ENCODE data around the gene FEN1. TPM values are rescaled to one million over a fixed set of nuclear protein-coding genes. Genes with fewer than 3 reads are reported as not detected.

FEN1 gene
- total and polyA plus RNA-seq, 2 of the 13 experiments (the other 11 are each of a cell fraction or from before 2014, with no cell fraction given) = 12.4 to 102 TPM

DNA sequence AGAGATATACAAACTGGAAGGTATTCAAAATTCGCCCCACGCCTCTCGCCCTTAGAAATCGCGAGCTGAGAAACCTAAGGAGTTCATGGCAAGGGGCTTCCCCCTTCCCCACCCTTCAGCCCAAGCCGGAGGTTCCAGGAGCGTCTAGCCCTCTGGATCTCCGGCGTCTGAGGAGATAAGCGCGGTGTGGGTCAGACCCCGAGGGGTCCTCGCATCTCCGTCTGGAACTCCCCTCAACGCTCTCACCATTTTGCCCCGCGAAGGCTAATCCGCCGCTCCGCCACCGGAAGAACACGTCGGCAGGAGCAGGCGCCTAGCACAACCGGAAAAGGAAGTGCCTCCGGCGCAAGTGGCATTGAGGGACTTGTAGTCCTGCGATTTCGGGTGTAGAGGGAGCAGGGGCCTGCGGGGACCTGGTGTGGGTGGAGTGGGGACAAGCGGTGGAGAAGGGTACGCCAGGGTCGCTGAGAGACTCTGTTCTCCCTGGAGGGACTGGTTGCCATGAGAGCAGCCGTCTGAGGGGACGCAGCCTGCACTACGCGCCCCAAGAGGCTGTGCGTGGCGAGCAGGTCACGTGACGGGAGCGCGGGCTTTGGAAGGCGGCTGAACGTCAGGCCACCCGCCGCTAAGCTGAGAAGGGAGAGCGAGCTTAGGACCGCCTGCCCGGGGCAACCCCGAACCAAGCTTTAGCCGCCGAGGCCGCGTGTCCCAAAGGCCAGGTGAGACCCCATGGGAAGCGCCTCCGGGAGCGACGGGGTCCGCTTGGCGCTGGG lies at the start of gene FEN1, which contains the start of gene TMEM258 (continued):
- TF ChIP-seq, protein P1, sequence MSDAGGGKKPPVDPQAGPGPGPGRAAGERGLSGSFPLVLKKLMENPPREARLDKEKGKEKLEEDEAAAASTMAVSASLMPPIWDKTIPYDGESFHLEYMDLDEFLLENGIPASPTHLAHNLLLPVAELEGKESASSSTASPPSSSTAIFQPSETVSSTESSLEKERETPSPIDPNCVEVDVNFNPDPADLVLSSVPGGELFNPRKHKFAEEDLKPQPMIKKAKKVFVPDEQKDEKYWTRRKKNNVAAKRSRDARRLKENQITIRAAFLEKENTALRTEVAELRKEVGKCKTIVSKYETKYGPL (CRISPR knock-in tag; IDR thresholded peaks at IDR 0.05) = no peak
- TF ChIP-seq ZBTB38 (CRISPR knock-in tag; IDR thresholded peaks at IDR 0.05) = peak; percentile 79
- 0 out of 2 replicates have a peak, but pooled peaks have one; percentile 44 for TF ChIP-seq ZBTB42 (CRISPR knock-in tag; IDR thresholded peaks at IDR 0.05)
- no peak for TF ChIP-seq ATRX (CRISPR knock-in tag; IDR thresholded peaks at IDR 0.05; ENCODE audit: borderline replicate concordance)
- TF ChIP-seq HDAC2 (CRISPR knock-in tag; IDR thresholded peaks at IDR 0.05) = peak; percentile 82
- TF ChIP-seq, protein P2, sequence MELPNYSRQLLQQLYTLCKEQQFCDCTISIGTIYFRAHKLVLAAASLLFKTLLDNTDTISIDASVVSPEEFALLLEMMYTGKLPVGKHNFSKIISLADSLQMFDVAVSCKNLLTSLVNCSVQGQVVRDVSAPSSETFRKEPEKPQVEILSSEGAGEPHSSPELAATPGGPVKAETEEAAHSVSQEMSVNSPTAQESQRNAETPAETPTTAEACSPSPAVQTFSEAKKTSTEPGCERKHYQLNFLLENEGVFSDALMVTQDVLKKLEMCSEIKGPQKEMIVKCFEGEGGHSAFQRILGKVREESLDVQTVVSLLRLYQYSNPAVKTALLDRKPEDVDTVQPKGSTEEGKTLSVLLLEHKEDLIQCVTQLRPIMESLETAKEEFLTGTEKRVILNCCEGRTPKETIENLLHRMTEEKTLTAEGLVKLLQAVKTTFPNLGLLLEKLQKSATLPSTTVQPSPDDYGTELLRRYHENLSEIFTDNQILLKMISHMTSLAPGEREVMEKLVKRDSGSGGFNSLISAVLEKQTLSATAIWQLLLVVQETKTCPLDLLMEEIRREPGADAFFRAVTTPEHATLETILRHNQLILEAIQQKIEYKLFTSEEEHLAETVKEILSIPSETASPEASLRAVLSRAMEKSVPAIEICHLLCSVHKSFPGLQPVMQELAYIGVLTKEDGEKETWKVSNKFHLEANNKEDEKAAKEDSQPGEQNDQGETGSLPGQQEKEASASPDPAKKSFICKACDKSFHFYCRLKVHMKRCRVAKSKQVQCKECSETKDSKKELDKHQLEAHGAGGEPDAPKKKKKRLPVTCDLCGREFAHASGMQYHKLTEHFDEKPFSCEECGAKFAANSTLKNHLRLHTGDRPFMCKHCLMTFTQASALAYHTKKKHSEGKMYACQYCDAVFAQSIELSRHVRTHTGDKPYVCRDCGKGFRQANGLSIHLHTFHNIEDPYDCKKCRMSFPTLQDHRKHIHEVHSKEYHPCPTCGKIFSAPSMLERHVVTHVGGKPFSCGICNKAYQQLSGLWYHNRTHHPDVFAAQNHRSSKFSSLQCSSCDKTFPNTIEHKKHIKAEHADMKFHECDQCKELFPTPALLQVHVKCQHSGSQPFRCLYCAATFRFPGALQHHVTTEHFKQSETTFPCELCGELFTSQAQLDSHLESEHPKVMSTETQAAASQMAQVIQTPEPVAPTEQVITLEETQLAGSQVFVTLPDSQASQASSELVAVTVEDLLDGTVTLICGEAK (IDR thresholded peaks at IDR 0.05) = peak; percentile 91
- TF ChIP-seq, protein P2 (CRISPR knock-in tag; IDR thresholded peaks at IDR 0.05) = peak; percentile 61; the same call in 1 of the 2 replicates
- no peak; the same call in 1 of the 2 replicates for TF ChIP-seq SATB2 (CRISPR knock-in tag; IDR thresholded peaks at IDR 0.05)
- TF ChIP-seq MZF1 (CRISPR knock-in tag; IDR thresholded peaks at IDR 0.05; ENCODE audit: borderline replicate concordance) = no peak
- TF ChIP-seq, protein P3, sequence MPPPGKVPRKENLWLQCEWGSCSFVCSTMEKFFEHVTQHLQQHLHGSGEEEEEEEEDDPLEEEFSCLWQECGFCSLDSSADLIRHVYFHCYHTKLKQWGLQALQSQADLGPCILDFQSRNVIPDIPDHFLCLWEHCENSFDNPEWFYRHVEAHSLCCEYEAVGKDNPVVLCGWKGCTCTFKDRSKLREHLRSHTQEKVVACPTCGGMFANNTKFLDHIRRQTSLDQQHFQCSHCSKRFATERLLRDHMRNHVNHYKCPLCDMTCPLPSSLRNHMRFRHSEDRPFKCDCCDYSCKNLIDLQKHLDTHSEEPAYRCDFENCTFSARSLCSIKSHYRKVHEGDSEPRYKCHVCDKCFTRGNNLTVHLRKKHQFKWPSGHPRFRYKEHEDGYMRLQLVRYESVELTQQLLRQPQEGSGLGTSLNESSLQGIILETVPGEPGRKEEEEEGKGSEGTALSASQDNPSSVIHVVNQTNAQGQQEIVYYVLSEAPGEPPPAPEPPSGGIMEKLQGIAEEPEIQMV (CRISPR knock-in tag; IDR thresholded peaks at IDR 0.05; ENCODE audit: low read depth) = peak; percentile 39
- no peak; the same call in 1 of the 2 replicates for TF ChIP-seq NR2F2 (IDR thresholded peaks at IDR 0.05; ENCODE audit: borderline replicate concordance, low read depth)
- peak; percentile 93 for TF ChIP-seq ZNF501 (CRISPR knock-in tag; IDR thresholded peaks at IDR 0.05)
- TF ChIP-seq RAD51 (IDR thresholded peaks at IDR 0.05; ENCODE audit: borderline replicate concordance) = peak; percentile 98
- peak; percentile 91; the same call in 1 of the 2 replicates for TF ChIP-seq CC2D1A (CRISPR knock-in tag; IDR thresholded peaks at IDR 0.05)
- TF ChIP-seq MATR3 (CRISPR knock-in tag; IDR thresholded peaks at IDR 0.05) = no peak
- TF ChIP-seq SAFB2 (CRISPR knock-in tag; IDR thresholded peaks at IDR 0.05; ENCODE audit: borderline replicate concordance, low read depth) = peak; percentile 91; the same call in 1 of the 2 replicates
- TF ChIP-seq ZNF335 (CRISPR knock-in tag; IDR thresholded peaks at IDR 0.05) = peak; percentile 89
- TF ChIP-seq, protein P4, sequence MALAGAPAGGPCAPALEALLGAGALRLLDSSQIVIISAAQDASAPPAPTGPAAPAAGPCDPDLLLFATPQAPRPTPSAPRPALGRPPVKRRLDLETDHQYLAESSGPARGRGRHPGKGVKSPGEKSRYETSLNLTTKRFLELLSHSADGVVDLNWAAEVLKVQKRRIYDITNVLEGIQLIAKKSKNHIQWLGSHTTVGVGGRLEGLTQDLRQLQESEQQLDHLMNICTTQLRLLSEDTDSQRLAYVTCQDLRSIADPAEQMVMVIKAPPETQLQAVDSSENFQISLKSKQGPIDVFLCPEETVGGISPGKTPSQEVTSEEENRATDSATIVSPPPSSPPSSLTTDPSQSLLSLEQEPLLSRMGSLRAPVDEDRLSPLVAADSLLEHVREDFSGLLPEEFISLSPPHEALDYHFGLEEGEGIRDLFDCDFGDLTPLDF (CRISPR knock-in tag; IDR thresholded peaks at IDR 0.05) = peak; percentile 100
